Gastroesophageal sphincter (tissue), 4 donors: ENCODE results near the gene RBM47. TPM values are rescaled to one million over a fixed set of nuclear protein-coding genes. Genes with fewer than 3 reads are reported as not detected.

ENCODE experiments used
- ATAC-seq: fragments of 150-250 bp; one replicate; pipeline ENCODE4 v1.9.1; 2016; ENCODE audit warnings: mild to moderate bottlenecking, moderate library complexity
- H3K27ac ChIP-seq, 4 donors: fragments of 200-600 bp; sonication (generic) in 3 of 4; 1 replicate in 3 of 4; 2 replicates in 1 of 4; pipeline ENCODE4 v1.5.1; 2016 to 2019
- H3K27me3 ChIP-seq: fragments of 200-600 bp; sonication (generic); one replicate; pipeline ENCODE4 v1.5.1; 2019
- H3K36me3 ChIP-seq, 2 donors: fragments of 200-600 bp; sonication (generic); one replicate each; pipeline ENCODE4 v1.5.1; 2019; ENCODE audit warnings: control low read depth in 1 of 2
- H3K4me1 ChIP-seq, 3 donors: fragments of 200-600 bp; sonication (generic); 1 replicate in 2 of 3; 2 replicates in 1 of 3; pipeline ENCODE4 v1.5.1; 2016 to 2019; ENCODE audit warnings: control low read depth in 2 of 3
- H3K4me3 ChIP-seq, 2 donors: fragments of 200-600 bp; sonication (generic); one replicate each; pipeline ENCODE4 v1.5.1; 2019; ENCODE audit warnings: mild to moderate bottlenecking in 1 of 2, moderate library complexity in 1 of 2
- H3K9me3 ChIP-seq, 3 donors: fragments of 200-600 bp; sonication (generic); one replicate each; pipeline ENCODE4 v1.5.1; 2017 to 2019; ENCODE audit warnings: control low read depth in 2 of 3
- CTCF ChIP-seq, 4 experiments: fragments of 200-600 bp in 2 of 4; fragments of 450-650 bp in 2 of 4; sonication (generic) in 1 of 4; IDR thresholded peaks; one replicate each; pipeline ENCODE4 v1.5.1; 2017 to 2019; ENCODE audit warnings: antibody characterized with exemption in 4 of 4, mild to moderate bottlenecking in 2 of 4, moderate library complexity in 2 of 4
- EP300 ChIP-seq: sonication (generic); formaldehyde crosslinking; IDR thresholded peaks from one replicate; pipeline ENCODE4 v1.6.1; 2017; ENCODE audit warnings: antibody characterized with exemption, mild to moderate bottlenecking
- POLR2A ChIP-seq, 2 donors: fragments of 450-650 bp; IDR thresholded peaks; one replicate each; pipeline ENCODE4 v1.6.1; 2017; ENCODE audit warnings: antibody characterized with exemption in 2 of 2, mild to moderate bottlenecking in 2 of 2, moderate library complexity in 1 of 2
- POLR2AphosphoS5 ChIP-seq: sonication (generic); formaldehyde crosslinking; IDR thresholded peaks from one replicate; pipeline ENCODE4 v1.6.1; 2017; ENCODE audit warnings: antibody characterized with exemption
- WGBS, 2 donors: methylation state at CpG; one replicate each; pipeline ENCODE4 v1.1.5; 2018; ENCODE audit warnings: low coverage in 1 of 2; 5-methylcytosine and 5-hydroxymethylcytosine counted together
- total RNA-seq, 4 donors: library from RNA; depleted of rRNA; stranded (reverse); fragments of >200 nt; gene quantifications; one replicate each; pipeline ENCODE4 v1.1.0, GENCODE V29; 2016

The RBM47 gene
- total RNA-seq, 4 donors from 2014 or later = 9.1 to 36.9 (median 26.4) TPM

GRCh38 chr4:40471923-40472322, 157.7 kb downstream of the RBM47 start:
- no peak overlapping the region for H3K4me3 ChIP-seq
- H3K36me3 ChIP-seq = no peaks in the 10 kb centered on the region
- no peak overlapping the region for H3K27ac ChIP-seq
- TF ChIP-seq POLR2A (IDR thresholded peaks at IDR 0.05) (no peak), POLR2AphosphoS5 (no peak), CTCF (IDR thresholded peaks at IDR 0.05) (no peak), EP300 (no peak)
- ATAC-seq = no peak
- WGBS, 2 donors = 85 to 100% methylated on average over 1 to 3 of the region's 3 CpGs
- H3K9me3 ChIP-seq = no peaks in the 10 kb centered on the region
- no peaks in the 10 kb centered on the region for H3K4me1 ChIP-seq
- no peaks in the 10 kb centered on the region for H3K27me3 ChIP-seq

- ATAC-seq = no peak
- Histone ChIP-seq H3K4me1 (no peaks in the 10 kb centered on the region), H3K27ac (no peak overlapping the region), H3K36me3 (no peaks in the 10 kb centered on the region), H3K4me3 (no peak overlapping the region), H3K27me3 (no peaks in the 10 kb centered on the region), H3K9me3 (no peaks in the 10 kb centered on the region)
- 73% methylated on average over 1 of the region's 1 CpG; no CpG with 5 or more reads in 1 of the 2 donors for WGBS, 2 donors
- no peak for TF ChIP-seq POLR2AphosphoS5
- no peak for TF ChIP-seq CTCF (IDR thresholded peaks at IDR 0.05)
- no peak for TF ChIP-seq EP300
- no peak for TF ChIP-seq POLR2A (IDR thresholded peaks at IDR 0.05)
Observed at GRCh38 chr4:40466789-40467188, 162.9 kb downstream of the RBM47 start.

GRCh38 chr4:40462326-40462725, 167.3 kb downstream of the RBM47 start:
- Histone ChIP-seq H3K36me3 (no peaks in the 10 kb centered on the region), H3K9me3 (no peaks in the 10 kb centered on the region), H3K27ac (no peak overlapping the region), H3K27me3 (no peaks in the 10 kb centered on the region), H3K4me1 (no peaks in the 10 kb centered on the region), H3K4me3 (no peak overlapping the region)
- ATAC-seq = no peak
- 47 to 74% methylated on average over 4 to 5 of the region's 5 CpGs for WGBS, 2 donors
- no peak for TF ChIP-seq POLR2AphosphoS5
- TF ChIP-seq EP300 = no peak
- TF ChIP-seq CTCF (IDR thresholded peaks at IDR 0.05) = no peak
- no peak for TF ChIP-seq POLR2A (IDR thresholded peaks at IDR 0.05)

- Histone ChIP-seq H3K9me3 (no peaks in the 10 kb centered on the region), H3K27ac (no peak overlapping the region), H3K27me3 (no peaks in the 10 kb centered on the region), H3K4me1 (no peaks in the 10 kb centered on the region), H3K36me3 (no peaks in the 10 kb centered on the region), H3K4me3 (no peak overlapping the region)
- TF ChIP-seq POLR2A (IDR thresholded peaks at IDR 0.05) (no peak), CTCF (IDR thresholded peaks at IDR 0.05) (no peak), POLR2AphosphoS5 (no peak), EP300 (no peak)
- whole genome bisulfite sequencing, 2 donors = 65 to 85% methylated on average over 2 to 7 of the region's 7 CpGs
- ATAC-seq = no peak
Observed at GRCh38 chr4:40461879-40462278, 167.8 kb downstream of the RBM47 start.

GRCh38 chr4:40461062-40461461, 168.6 kb downstream of the RBM47 start:
- no peak overlapping the region for H3K4me3 ChIP-seq
- no peaks in the 10 kb centered on the region for H3K36me3 ChIP-seq
- H3K27ac ChIP-seq = no peak overlapping the region
- TF ChIP-seq EP300 (no peak), POLR2AphosphoS5 (no peak), POLR2A (IDR thresholded peaks at IDR 0.05) (no peak), CTCF (IDR thresholded peaks at IDR 0.05) (no peak)
- no peaks in the 10 kb centered on the region for H3K9me3 ChIP-seq
- 85 to 90% methylated on average over 4 of the region's 4 CpGs for WGBS, 2 donors
- H3K27me3 ChIP-seq = no peaks in the 10 kb centered on the region
- no peak for ATAC-seq
- no peaks in the 10 kb centered on the region for H3K4me1 ChIP-seq
